Effector memory CD8-positive, alpha-beta T cell (primary cell): Measurements from ENCODE around the gene KLHL1.
"Not testable (repeated sequence)": the region's sequence is repeated elsewhere in the genome, so short reads cannot be mapped to it uniquely, and the experiment has no call there.

Source experiments
- ATAC-seq: fragments of 150-1000 bp; cut with Tn5 transposase; replicated peaks from 2 replicates; pipeline ENCODE4 v1.10.0; 2021; ENCODE audit warnings: mild to moderate bottlenecking, moderate library complexity
- DNase-seq, 3 experiments: peaks; one replicate each; pipeline ENCODE4 v3.0.0; 2021
- H3K27ac Mint-ChIP-seq, 2 donors: one replicate each; pipeline ENCODE4 v1.8.0; 2022; ENCODE audit warnings: mild to moderate bottlenecking in 2 of 2, mixed read lengths in 2 of 2, moderate library complexity in 2 of 2
- H3K27me3 Mint-ChIP-seq, 2 donors: one replicate each; pipeline ENCODE4 v1.8.0; 2022; ENCODE audit warnings: mixed read lengths in 2 of 2
- H3K36me3 Mint-ChIP-seq: one replicate; pipeline ENCODE4 v1.8.0; 2022; ENCODE audit warnings: mild to moderate bottlenecking, moderate library complexity, mixed read lengths; ENCODE audit not compliant: insufficient read depth
- H3K4me1 Mint-ChIP-seq, 2 donors: one replicate each; pipeline ENCODE4 v1.8.0; 2022; ENCODE audit warnings: low read depth in 2 of 2, mixed read lengths in 2 of 2
- H3K4me3 Mint-ChIP-seq, 2 donors: one replicate each; pipeline ENCODE4 v1.8.0; 2022; ENCODE audit warnings: mild to moderate bottlenecking in 2 of 2, mixed read lengths in 2 of 2, moderate library complexity in 2 of 2
- H3K9me3 Mint-ChIP-seq, 2 donors: one replicate each; pipeline ENCODE4 v1.8.0; 2022; ENCODE audit warnings: mixed read lengths in 2 of 2
- total RNA-seq, 9 experiments: gene quantifications; one replicate each; lab custom pipeline; 2026; lab: John Stamatoyannopoulos, UW

The KLHL1 gene
- 0 to 0.11 (median 0) reads per million in 9 experiments for total RNA-seq

GRCh38 chr13:70108356-70109105 lies at the start of gene KLHL1:
TSS of gene KLHL1 (minus strand) at chr13:70108452. CDS start at chr13:70107699, 753 bp downstream.
- no peak for ATAC-seq
- H3K27me3 Mint-ChIP-seq = no peaks in the 10 kb centered on the region
- H3K9me3 Mint-ChIP-seq = peaks cover 2% of the 10 kb centered on the region in 2 donors
- DNase-seq = no peak
- H3K36me3 Mint-ChIP-seq = no peaks in the 10 kb centered on the region
- no peaks in the 10 kb centered on the region for H3K4me1 Mint-ChIP-seq
- H3K27ac Mint-ChIP-seq = no peak within 1 kb of the TSS
- no peak within 1 kb of the TSS for H3K4me3 Mint-ChIP-seq

- not testable (repeated sequence) for H3K9me3 Mint-ChIP-seq, H3K27me3 Mint-ChIP-seq, DNase-seq, H3K4me1 Mint-ChIP-seq, H3K36me3 Mint-ChIP-seq, ATAC-seq, H3K27ac Mint-ChIP-seq, H3K4me3 Mint-ChIP-seq
Observed at GRCh38 chr13:70142658-70143057, 34.4 kb upstream of the KLHL1 start.

GRCh38 chr13:70128098-70128497 lies 19.8 kb upstream of the KLHL1 start:
- no peak for DNase-seq
- H3K4me3 Mint-ChIP-seq = no peak overlapping the region
- no peak overlapping the region for H3K27ac Mint-ChIP-seq
- H3K9me3 Mint-ChIP-seq = peaks cover 3 to 23% of the 10 kb centered on the region in 2 donors
- H3K27me3 Mint-ChIP-seq = no peaks in the 10 kb centered on the region
- no peak for ATAC-seq
- no peaks in the 10 kb centered on the region for H3K4me1 Mint-ChIP-seq
- H3K36me3 Mint-ChIP-seq = no peaks in the 10 kb centered on the region

- Mint-ChIP-seq H3K9me3 (peaks cover 4 to 15% of the 10 kb centered on the region in 2 donors), H3K36me3 (no peaks in the 10 kb centered on the region), H3K27ac (no peak overlapping the region), H3K4me3 (no peak overlapping the region), H3K27me3 (no peaks in the 10 kb centered on the region), H3K4me1 (no peaks in the 10 kb centered on the region)
- no peak for DNase-seq
- ATAC-seq = no peak
Observed at GRCh38 chr13:70125693-70126092, 17.4 kb upstream of the KLHL1 start.

- no peaks in the 10 kb centered on the region for H3K36me3 Mint-ChIP-seq
- H3K4me3 Mint-ChIP-seq = no peak overlapping the region
- no peak overlapping the region for H3K27ac Mint-ChIP-seq
- DNase-seq (no peak), ATAC-seq (no peak)
- H3K4me1 Mint-ChIP-seq = no peaks in the 10 kb centered on the region
- H3K9me3 Mint-ChIP-seq = peaks cover 0 to 8% of the 10 kb centered on the region in 2 donors
- no peaks in the 10 kb centered on the region for H3K27me3 Mint-ChIP-seq
Observed at GRCh38 chr13:70117338-70117905, 9.2 kb upstream of the KLHL1 start.

- ATAC-seq = no peak
- H3K4me3 Mint-ChIP-seq = no peak within 1 kb of the TSS
- no peak for DNase-seq
- no peaks in the 10 kb centered on the region for H3K36me3 Mint-ChIP-seq
- H3K4me1 Mint-ChIP-seq = no peaks in the 10 kb centered on the region
- H3K9me3 Mint-ChIP-seq = peaks cover 8 to 10% of the 10 kb centered on the region in 2 donors
- no peak within 1 kb of the TSS for H3K27ac Mint-ChIP-seq
- no peaks in the 10 kb centered on the region for H3K27me3 Mint-ChIP-seq
Observed at GRCh38 chr13:70107498-70108281, 562 bp downstream of the KLHL1 start, which contains the start of gene ATXN8OS. TSS of gene ATXN8OS (plus strand) at chr13:70107826.

GRCh38 chr13:70107125-70107497 lies 1.1 kb downstream of the KLHL1 start:
- H3K36me3 Mint-ChIP-seq = no peaks in the 10 kb centered on the region
- no peaks in the 10 kb centered on the region for H3K27me3 Mint-ChIP-seq
- H3K4me3 Mint-ChIP-seq = no peak overlapping the region
- ATAC-seq (no peak), DNase-seq (no peak)
- H3K27ac Mint-ChIP-seq = no peak overlapping the region
- H3K9me3 Mint-ChIP-seq = peaks cover 8 to 11% of the 10 kb centered on the region in 2 donors
- no peaks in the 10 kb centered on the region for H3K4me1 Mint-ChIP-seq

- Mint-ChIP-seq H3K4me1 (no peaks in the 10 kb centered on the region), H3K27ac (no peak overlapping the region), H3K36me3 (no peaks in the 10 kb centered on the region), H3K9me3 (peaks cover 6 to 11% of the 10 kb centered on the region in 2 donors), H3K4me3 (no peak overlapping the region), H3K27me3 (no peaks in the 10 kb centered on the region)
- ATAC-seq = no peak
- DNase-seq = no peak
Observed at GRCh38 chr13:70104481-70104880, 3.8 kb downstream of the KLHL1 start.

- ATAC-seq (no peak), DNase-seq (no peak)
- H3K27ac Mint-ChIP-seq = no peak overlapping the region
- H3K27me3 Mint-ChIP-seq = no peaks in the 10 kb centered on the region
- H3K4me3 Mint-ChIP-seq = no peak overlapping the region
- no peaks in the 10 kb centered on the region for H3K4me1 Mint-ChIP-seq
- no peaks in the 10 kb centered on the region for H3K36me3 Mint-ChIP-seq
- H3K9me3 Mint-ChIP-seq = peaks cover 8 to 16% of the 10 kb centered on the region in 2 donors
Observed at GRCh38 chr13:70098669-70099068, 9.6 kb downstream of the KLHL1 start.

GRCh38 chr13:70090036-70090723 lies 18.1 kb downstream of the KLHL1 start:
- H3K4me3 Mint-ChIP-seq = no peak overlapping the region
- ATAC-seq = no peak

GRCh38 chr13:70088926-70089325 lies 19.3 kb downstream of the KLHL1 start:
- Mint-ChIP-seq H3K27me3 (no peaks in the 10 kb centered on the region), H3K27ac (no peak overlapping the region), H3K9me3 (peaks cover 7% of the 10 kb centered on the region in 2 donors), H3K36me3 (peaks cover 2% of the 10 kb centered on the region), H3K4me1 (no peaks in the 10 kb centered on the region), H3K4me3 (no peak overlapping the region)
- DNase-seq (no peak), ATAC-seq (no peak)

More at GRCh38 chr13:70090036-70090723, 18.1 kb downstream of the KLHL1 start:
- Mint-ChIP-seq H3K27me3 (no peaks in the 10 kb centered on the region), H3K4me1 (no peaks in the 10 kb centered on the region), H3K27ac (no peak overlapping the region), H3K9me3 (peaks cover 7% of the 10 kb centered on the region in 2 donors), H3K36me3 (peaks cover 2% of the 10 kb centered on the region)
- no peak for DNase-seq

GRCh38 chr13:70087247-70087646 lies 21.0 kb downstream of the KLHL1 start:
- no peak for ATAC-seq

GRCh38 chr13:70080012-70080411 lies 28.2 kb downstream of the KLHL1 start:
- H3K9me3 Mint-ChIP-seq = peaks cover 2 to 7% of the 10 kb centered on the region in 2 donors
- no peaks in the 10 kb centered on the region for H3K36me3 Mint-ChIP-seq
- ATAC-seq (no peak), DNase-seq (no peak)
- H3K4me1 Mint-ChIP-seq = no peaks in the 10 kb centered on the region
- H3K4me3 Mint-ChIP-seq = no peak overlapping the region
- H3K27me3 Mint-ChIP-seq = no peaks in the 10 kb centered on the region
- H3K27ac Mint-ChIP-seq = no peak overlapping the region

More at GRCh38 chr13:70087247-70087646, 21.0 kb downstream of the KLHL1 start:
- H3K9me3 Mint-ChIP-seq = peaks cover 5 to 7% of the 10 kb centered on the region in 2 donors
- no peak overlapping the region for H3K27ac Mint-ChIP-seq
- peaks cover 2% of the 10 kb centered on the region for H3K36me3 Mint-ChIP-seq
- no peak for DNase-seq
- H3K27me3 Mint-ChIP-seq = no peaks in the 10 kb centered on the region
- H3K4me1 Mint-ChIP-seq = no peaks in the 10 kb centered on the region
- no peak overlapping the region for H3K4me3 Mint-ChIP-seq
